PC-9 (cell line): ENCODE measurements around the gene NRDC. TPM values are rescaled to one million over a fixed set of nuclear protein-coding genes. Genes with fewer than 3 reads are reported as not detected.

Experiments used
- BruUV-seq: library from RNA; stranded (reverse); fragments of 400-500 nt; replicated peaks from 2 replicates; lab custom pipeline; 2021; lab: Mats Ljungman, UMichigan
- CTCF ChIA-PET: fragments of 300-600 bp; sonication (Branson Sonifier 250); formaldehyde crosslinking; loops from one replicate; lab custom pipeline; 2022; ENCODE audit warnings: antibody characterized with exemption; lab: Charles Lee
- POLR2A ChIA-PET: fragments of 300-600 bp; sonication (Branson Sonifier 250); formaldehyde crosslinking; loops from one replicate; lab custom pipeline; 2022; ENCODE audit warnings: antibody characterized with exemption; ENCODE audit not compliant: unreplicated experiment; lab: Charles Lee
- DNase-seq, 2 experiments: peaks; one replicate each; pipeline versions ENCODE4 v3.0.0 to v3.0.0-alpha.2; 2015 to 2022; ENCODE audit warnings: mixed read lengths in 1 of 2
- H2AFZ ChIP-seq: fragments of 200-600 bp; sonication (generic); 2 replicates; pipeline ENCODE4 v1.8.1; 2017; ENCODE audit warnings: antibody characterized with exemption
- H3F3A ChIP-seq: fragments of 200-600 bp; sonication (generic); 2 replicates; pipeline ENCODE4 v1.8.1; 2017; ENCODE audit warnings: antibody characterized with exemption, mild to moderate bottlenecking, low read depth; ENCODE audit not compliant: insufficient read depth
- H3K27ac ChIP-seq: fragments of 200-600 bp; sonication (generic); 2 replicates; pipeline ENCODE4 v1.6.1; 2016; ENCODE audit warnings: mixed run types
- H3K27me3 ChIP-seq: fragments of 200-600 bp; sonication (generic); 2 replicates; pipeline ENCODE4 v1.6.1; 2016; ENCODE audit warnings: low read depth, mixed run types; ENCODE audit not compliant: insufficient read depth
- H3K36me3 ChIP-seq: fragments of 200-600 bp; sonication (generic); 2 replicates; pipeline ENCODE4 v1.6.1; 2016; ENCODE audit warnings: low read depth, mixed run types
- H3K4me1 ChIP-seq: fragments of 200-600 bp; sonication (generic); replicated peaks from 2 replicates; pipeline ENCODE4 v1.6.1; 2016; ENCODE audit warnings: mixed run types; ENCODE audit not compliant: insufficient read depth
- H3K4me2 ChIP-seq: fragments of 200-600 bp; sonication (generic); 2 replicates; pipeline ENCODE4 v1.6.1; 2017; ENCODE audit warnings: mixed run types
- H3K4me3 ChIP-seq: fragments of 200-600 bp; sonication (generic); 2 replicates; pipeline ENCODE4 v1.6.1; 2016; ENCODE audit warnings: mixed run types
- H3K79me2 ChIP-seq: fragments of 200-600 bp; sonication (generic); 2 replicates; pipeline ENCODE4 v1.6.1; 2017; ENCODE audit warnings: low read depth, mixed run types
- H3K9me2 ChIP-seq: fragments of 200-600 bp; sonication (generic); 2 replicates; pipeline ENCODE4 v1.8.1; 2017; ENCODE audit warnings: mild to moderate bottlenecking; ENCODE audit not compliant: insufficient read depth
- H3K9me3 ChIP-seq: fragments of 200-600 bp; sonication (generic); 2 replicates; pipeline ENCODE4 v1.8.1; 2016; ENCODE audit warnings: low read depth; ENCODE audit not compliant: insufficient read depth
- H4K20me1 ChIP-seq: fragments of 200-600 bp; sonication (generic); 2 replicates; pipeline ENCODE4 v1.8.1; 2017; ENCODE audit not compliant: insufficient read depth
- CTCF ChIP-seq: fragments of 200-600 bp; sonication (generic); conservative IDR thresholded peaks from 2 replicates; pipeline ENCODE4 v1.6.1; 2017; ENCODE audit warnings: mixed run types, antibody characterized with exemption, mild to moderate bottlenecking, moderate library complexity
- EZH2 ChIP-seq: fragments of 200-600 bp; sonication (generic); IDR thresholded peaks from 2 replicates; pipeline ENCODE4 v1.8.0; 2017; ENCODE audit warnings: antibody characterized with exemption, low read depth
- intact Hi-C: fragments of 100-400 bp; cut with micrococcal nuclease; formaldehyde crosslinking; loops from one replicate; pipeline ENCODE4 v1.10.0; 2022; ENCODE audit not compliant: unreplicated experiment
- total RNA-seq: library from RNA; stranded (reverse); gene quantifications from 2 replicates; pipeline ENCODE4 v1.2.3, GENCODE V29; 2021

NRDC gene
- total RNA-seq, 1 experiment from 2014 or later = 219 TPM

DNA sequence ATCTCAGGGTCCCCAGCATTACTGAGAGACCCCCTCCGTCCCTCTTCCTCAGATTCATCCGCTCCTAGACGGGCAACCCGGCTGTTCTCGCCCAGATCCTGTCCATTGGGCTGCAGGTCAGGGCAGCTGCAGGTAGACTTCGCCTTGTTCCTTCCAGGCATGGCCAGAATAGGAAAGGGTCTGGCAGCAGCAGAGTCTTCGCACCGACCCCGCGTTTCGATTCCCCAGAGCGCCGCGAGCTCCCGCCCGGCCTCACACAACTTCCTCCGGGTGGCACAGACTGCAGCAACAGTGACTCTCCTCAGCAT lies 265 bp downstream of the NRDC start:
- Histone ChIP-seq H3K4me1 (peaks cover 31% of the 10 kb centered on the region), H3K4me2 (peak overlapping the region; percentile 90), H4K20me1 (no peaks in the 10 kb centered on the region; the same call in 1 of the 2 replicates), H3K27me3 (no peaks in the 10 kb centered on the region), H3K36me3 (no peaks in the 10 kb centered on the region; the same call in 1 of the 2 replicates), H3K9me3 (no peaks in the 10 kb centered on the region), H3K27ac (peak overlapping the region; percentile 91), H3K9me2 (no peaks in the 10 kb centered on the region), H2AFZ (peak overlapping the region; percentile 94), H3K4me3 (peak overlapping the region; percentile 98), H3F3A (peaks cover 13% of the 10 kb centered on the region), H3K79me2 (peaks cover 51% of the 10 kb centered on the region)
- no peak for DNase-seq
- ChIA-PET CTCF (no interaction called here), POLR2A (no interaction called here)
- intact Hi-C loops = loop anchor here (2.0 to 5.0 kb wide), 3 partner anchors 179 to 641 kb away; partner anchors contain the start of genes BTF3L4 and RNF11
- BruUV-seq = no TSS peak
- TF ChIP-seq EZH2 (no peak), CTCF (no peak)

DNA sequence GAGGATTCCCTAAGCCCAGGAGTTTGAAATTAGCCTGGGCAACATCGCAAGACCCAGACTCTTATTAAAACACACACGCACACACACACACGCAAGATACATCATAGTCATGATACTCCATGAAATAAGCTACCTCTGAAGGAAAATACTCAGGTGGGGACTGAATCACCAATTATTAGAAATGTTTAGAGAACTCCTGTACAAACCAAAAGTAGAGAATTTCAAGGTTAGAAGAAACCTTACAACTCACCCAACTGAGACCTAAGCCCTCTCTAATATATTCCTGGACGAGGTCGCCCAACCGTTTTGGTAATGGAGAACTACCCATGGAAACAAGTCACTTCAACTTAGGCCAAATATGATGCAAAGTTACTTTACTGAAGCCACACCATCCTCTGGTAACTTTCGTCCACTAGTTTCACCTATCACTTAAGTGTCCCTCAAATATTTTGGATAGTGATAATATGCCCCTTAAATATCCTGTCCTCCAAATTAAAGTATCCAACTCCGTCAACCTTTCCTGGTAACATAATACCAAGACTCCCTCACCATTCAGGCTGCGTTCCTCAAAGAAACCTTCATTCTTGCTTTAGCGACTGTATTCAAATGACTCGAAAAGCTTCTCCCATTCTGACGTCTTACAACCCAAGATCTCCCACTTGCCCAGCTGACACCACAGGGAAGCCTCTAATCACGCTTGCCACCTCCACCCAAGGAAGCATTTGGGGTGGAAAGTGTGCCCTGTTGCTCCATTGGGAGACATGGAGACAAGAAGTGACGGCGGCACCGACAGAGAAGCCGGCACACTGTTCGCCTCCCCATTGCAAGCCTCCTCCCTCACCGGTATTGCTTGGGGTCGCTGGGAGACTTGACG lies 856 bp downstream of the NRDC start:
- peak overlapping the region; percentile 91 for H3K27ac ChIP-seq
- CTCF ChIA-PET = no interaction called here
- H3K9me3 ChIP-seq = no peaks in the 10 kb centered on the region
- peaks cover 13% of the 10 kb centered on the region for H3F3A ChIP-seq
- H3K4me2 ChIP-seq = peak overlapping the region; percentile 90
- H3K79me2 ChIP-seq = peaks cover 56% of the 10 kb centered on the region
- H3K4me1 ChIP-seq = peaks cover 31% of the 10 kb centered on the region
- no peaks in the 10 kb centered on the region for H3K27me3 ChIP-seq
- H3K4me3 ChIP-seq = peak overlapping the region; percentile 98
- BruUV-seq = TSS peak; percentile 48
- H3K9me2 ChIP-seq = no peaks in the 10 kb centered on the region
- peak overlapping the region; percentile 94 for H2AFZ ChIP-seq
- intact Hi-C loops = loop anchor here (2.0 to 5.0 kb wide), 3 partner anchors 179 to 641 kb away; partner anchors contain the start of genes BTF3L4 and RNF11
- TF ChIP-seq CTCF = no peak
- no peak for TF ChIP-seq EZH2
- no peaks in the 10 kb centered on the region; the same call in 1 of the 2 replicates for H4K20me1 ChIP-seq
- POLR2A ChIA-PET = interaction anchor here (0.7 kb wide), 1 partner anchor 848 kb away, joined by 3 read pairs; no protein-coding TSS in a partner anchor
- no peaks in the 10 kb centered on the region; the same call in 1 of the 2 replicates for H3K36me3 ChIP-seq
- DNase-seq = peak in 1 of 2 experiments; percentile 22

GRCh38 chr1:51875836-51876235 lies 2.7 kb downstream of the NRDC start:
- ChIA-PET POLR2A (interaction anchor here (0.6 to 1.1 kb wide), 2 partner anchors 35 to 1183 kb away, joined by 4 to 10 read pairs; no protein-coding TSS in a partner anchor), CTCF (interaction anchor here (1.3 kb wide), 1 partner anchor 21 kb away, joined by 5 read pairs; no protein-coding TSS in a partner anchor)
- peaks cover 13% of the 10 kb centered on the region for H3F3A ChIP-seq
- TF ChIP-seq CTCF (no peak), EZH2 (no peak)
- peak overlapping the region; percentile 90 for H3K4me2 ChIP-seq
- DNase-seq = no peak
- peaks cover 31% of the 10 kb centered on the region for H3K4me1 ChIP-seq
- H4K20me1 ChIP-seq = no peaks in the 10 kb centered on the region; the same call in 1 of the 2 replicates
- no peaks in the 10 kb centered on the region for H3K9me3 ChIP-seq
- H3K27me3 ChIP-seq = no peaks in the 10 kb centered on the region
- H3K36me3 ChIP-seq = no peaks in the 10 kb centered on the region; the same call in 1 of the 2 replicates
- H3K4me3 ChIP-seq = peak overlapping the region; percentile 98; the same call in 1 of the 2 replicates
- no peaks in the 10 kb centered on the region for H3K9me2 ChIP-seq
- no peak overlapping the region for H2AFZ ChIP-seq
- H3K27ac ChIP-seq = no peak overlapping the region
- H3K79me2 ChIP-seq = peaks cover 75% of the 10 kb centered on the region
- intact Hi-C loops = loop anchor here (5.0 kb wide), 1 partner anchor 309 kb away; no protein-coding TSS in a partner anchor
- no TSS peak for BruUV-seq
